GM19239 (cell line): ENCODE measurements around the gene ADAT2.

Experiments used
- DNase-seq: peaks from one replicate; pipeline ENCODE4 v3.0.0; 2011; ENCODE audit warnings: low spot score; ENCODE audit not compliant: insufficient read length
- FAIRE-seq: peaks from 2 replicates; lab custom pipeline; 2011; peaks lifted over from hg19 to GRCh38; lab: Jason Lieb, UNC

ADAT2 gene

GRCh38 chr6:143443096-143443495 is 7.4 kb downstream of the ADAT2 start:
- FAIRE-seq, result no peak
- DNase-seq, result no peak

- no peak for DNase-seq
- FAIRE-seq, result no peak
Observed at GRCh38 chr6:143441680-143442545, 8.6 kb downstream of the ADAT2 start.

GRCh38 chr6:143441010-143441409 is 9.5 kb downstream of the ADAT2 start:
- FAIRE-seq (no peak), DNase-seq (no peak)

DNA sequence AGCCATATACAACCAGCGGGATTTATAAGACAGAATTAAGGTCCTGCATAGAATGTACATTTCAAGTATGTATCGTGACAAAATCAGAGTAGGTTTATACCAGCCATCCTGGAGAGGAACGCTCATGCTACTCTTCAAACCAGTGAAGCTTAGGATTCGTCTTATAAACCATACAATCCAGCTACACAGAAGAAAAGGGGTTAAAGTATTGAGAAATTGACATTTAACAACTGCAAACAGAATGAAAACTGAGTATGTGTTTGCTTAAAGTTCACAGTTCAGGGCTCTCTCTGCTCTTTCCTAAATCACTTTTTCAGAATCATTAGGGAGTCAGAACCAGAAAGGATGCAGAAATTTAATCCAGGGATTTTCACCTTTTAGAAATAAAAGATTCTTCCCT is 17.9 kb downstream of the ADAT2 start:
- FAIRE-seq (no peak), DNase-seq (no peak)

DNA sequence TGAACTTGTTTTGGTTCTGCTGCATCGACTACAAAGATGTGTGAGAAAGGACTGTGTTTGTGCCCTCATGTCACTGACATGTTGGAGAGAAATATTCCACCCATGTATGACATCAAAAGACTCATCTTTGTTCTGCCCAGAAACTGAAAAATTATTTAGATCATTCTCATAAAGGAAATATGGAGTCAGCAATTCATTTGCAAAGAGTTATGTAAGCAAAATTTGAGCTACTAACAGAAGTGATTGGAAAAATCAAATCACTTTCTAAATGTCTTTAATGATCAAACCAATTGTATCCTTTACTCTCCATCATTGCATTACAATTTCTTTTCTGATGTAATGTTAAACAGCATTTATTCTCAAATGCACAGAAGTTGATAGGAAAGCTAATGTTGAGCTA is 19.3 kb downstream of the ADAT2 start:
- DNase-seq (no peak), FAIRE-seq (no peak)

- FAIRE-seq, result no peak
- DNase-seq, result no peak
Observed at GRCh38 chr6:143429970-143430369, 20.5 kb downstream of the ADAT2 start.

GRCh38 chr6:143427109-143427817 is 23.2 kb downstream of the ADAT2 start:
- DNase-seq (peak; percentile 40), FAIRE-seq (peak; percentile 68)

DNA sequence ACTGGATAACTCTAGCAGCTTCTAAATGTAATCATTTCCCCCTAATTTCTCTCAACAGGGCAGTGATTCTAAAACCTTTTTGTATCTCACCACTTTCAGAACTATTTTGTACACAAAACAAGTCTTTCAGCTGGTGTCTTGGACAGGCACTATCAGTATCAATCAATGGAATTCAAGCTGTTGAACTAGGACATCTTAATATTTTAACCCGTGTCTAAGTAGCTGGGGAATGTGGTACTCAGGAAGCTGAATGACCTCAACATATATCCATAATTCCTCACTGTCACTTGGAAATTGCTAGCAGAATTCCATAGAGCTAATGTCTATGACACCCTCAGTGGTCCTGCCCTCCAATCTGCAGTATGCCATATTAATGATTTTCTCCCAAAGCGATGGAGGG is 24.5 kb downstream of the ADAT2 start:
- FAIRE-seq, result no peak
- no peak for DNase-seq

GRCh38 chr6:143419526-143419925 is 31.0 kb downstream of the ADAT2 start:
- FAIRE-seq, result no peak
- no peak for DNase-seq

GRCh38 chr6:143414769-143415168 is 35.7 kb downstream of the ADAT2 start:
- FAIRE-seq (no peak), DNase-seq (no peak)

- no peak for DNase-seq
- no peak for FAIRE-seq
Observed at GRCh38 chr6:143410859-143411270, 39.6 kb downstream of the ADAT2 start.

DNA sequence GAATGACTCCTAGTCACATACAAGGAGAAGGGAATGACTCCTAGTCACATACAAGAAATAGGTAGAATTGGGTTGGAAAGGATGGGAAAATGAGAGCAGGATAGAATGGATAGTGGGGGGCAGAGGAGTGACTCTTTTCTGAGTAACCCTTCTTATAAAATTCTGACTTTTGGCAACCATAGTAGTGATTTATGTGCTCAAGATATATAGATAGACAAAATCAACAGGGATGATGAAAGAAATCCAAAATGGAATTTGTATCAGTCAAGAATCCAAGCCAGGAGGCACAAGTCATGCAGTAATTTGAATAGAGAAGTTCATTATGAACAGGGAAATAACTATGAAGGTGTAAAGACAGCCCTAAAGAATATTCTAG is 41.7 kb downstream of the ADAT2 start:
- DNase-seq (no peak), FAIRE-seq (no peak)

DNA sequence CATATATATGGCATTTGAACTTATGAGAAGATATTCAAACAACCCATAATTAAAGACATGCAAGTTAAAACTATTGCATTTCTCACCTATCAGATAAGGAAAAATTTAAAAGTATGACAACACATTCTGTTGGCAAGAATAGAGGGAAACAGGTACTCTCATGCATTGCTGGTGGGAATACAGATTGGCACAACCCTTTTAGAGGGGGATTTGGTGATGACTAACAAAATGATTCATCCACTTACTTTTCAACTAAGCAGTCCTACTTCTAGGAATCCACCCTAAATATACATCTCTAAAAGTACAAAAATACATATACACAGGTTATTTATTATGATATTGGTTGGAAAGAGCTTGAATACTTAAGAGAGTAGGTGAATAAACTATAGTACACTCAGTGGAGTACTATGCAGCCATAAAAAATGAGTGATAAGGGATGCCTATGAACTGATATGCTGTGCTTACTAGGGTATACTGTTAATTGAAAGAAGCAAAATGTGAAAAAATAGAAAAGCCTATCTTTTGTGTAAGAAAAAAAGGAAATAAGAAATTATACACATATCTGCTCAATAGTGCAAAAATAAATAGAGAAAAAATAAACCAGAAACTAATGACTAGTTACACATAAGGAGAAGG is 42.2 kb downstream of the ADAT2 start:
- DNase-seq (no peak), FAIRE-seq (no peak)

DNA sequence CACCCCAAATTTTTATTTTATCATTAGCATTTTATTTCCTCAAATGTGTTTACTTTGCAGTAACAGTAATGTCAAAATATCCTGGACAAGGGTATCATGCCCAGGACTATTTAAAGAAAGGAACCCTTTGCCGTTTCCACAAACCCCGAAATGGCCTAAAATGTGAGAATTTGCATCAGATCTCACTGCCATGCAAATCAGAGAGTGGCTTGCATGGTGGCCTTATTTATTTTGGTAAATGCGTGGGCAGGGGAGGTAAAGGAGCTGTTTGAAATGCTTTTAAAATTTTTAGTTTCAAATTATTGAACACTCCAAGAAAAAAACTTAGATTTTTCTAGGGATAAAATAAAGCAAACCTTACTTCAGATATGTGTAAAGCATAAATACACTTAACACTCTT is 43.8 kb downstream of the ADAT2 start:
- DNase-seq (no peak), FAIRE-seq (no peak)

DNA sequence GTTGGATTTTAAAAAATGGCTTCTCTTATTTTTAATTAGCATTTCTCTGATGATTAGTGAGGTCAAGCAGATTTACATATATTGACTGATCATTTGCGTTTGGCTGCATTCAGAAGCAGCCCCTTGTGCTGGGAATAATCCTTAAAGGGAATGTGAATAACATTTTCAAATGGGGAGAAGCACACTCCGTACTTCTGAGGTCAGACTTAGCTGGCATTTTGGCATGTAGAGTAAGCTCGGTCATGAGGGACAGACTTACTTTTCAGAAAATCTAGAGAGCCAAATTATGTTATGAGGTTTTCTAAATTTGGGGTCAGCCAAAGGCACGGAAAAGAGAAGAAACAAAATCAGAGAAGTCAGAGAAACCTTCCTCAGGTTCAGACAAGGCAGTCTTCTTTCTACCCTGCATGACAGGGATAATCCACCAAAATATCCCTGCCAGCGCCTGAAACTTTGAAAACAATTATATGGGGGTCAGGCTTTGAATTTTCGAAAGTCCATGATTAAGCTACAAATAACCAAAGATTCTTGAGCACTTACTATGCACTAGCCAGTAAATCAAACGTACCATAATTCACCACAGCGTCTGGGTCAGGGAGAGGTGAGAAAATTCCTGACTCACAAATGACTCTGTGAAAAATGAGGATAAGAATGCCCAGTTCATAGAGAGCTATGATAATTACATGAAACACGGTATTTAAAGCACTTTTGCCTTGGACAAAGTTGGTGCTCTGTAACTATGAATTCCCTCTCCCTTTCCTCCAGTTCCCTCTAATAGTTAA is 44.9 kb downstream of the ADAT2 start:
- DNase-seq (no peak), FAIRE-seq (no peak)

DNA sequence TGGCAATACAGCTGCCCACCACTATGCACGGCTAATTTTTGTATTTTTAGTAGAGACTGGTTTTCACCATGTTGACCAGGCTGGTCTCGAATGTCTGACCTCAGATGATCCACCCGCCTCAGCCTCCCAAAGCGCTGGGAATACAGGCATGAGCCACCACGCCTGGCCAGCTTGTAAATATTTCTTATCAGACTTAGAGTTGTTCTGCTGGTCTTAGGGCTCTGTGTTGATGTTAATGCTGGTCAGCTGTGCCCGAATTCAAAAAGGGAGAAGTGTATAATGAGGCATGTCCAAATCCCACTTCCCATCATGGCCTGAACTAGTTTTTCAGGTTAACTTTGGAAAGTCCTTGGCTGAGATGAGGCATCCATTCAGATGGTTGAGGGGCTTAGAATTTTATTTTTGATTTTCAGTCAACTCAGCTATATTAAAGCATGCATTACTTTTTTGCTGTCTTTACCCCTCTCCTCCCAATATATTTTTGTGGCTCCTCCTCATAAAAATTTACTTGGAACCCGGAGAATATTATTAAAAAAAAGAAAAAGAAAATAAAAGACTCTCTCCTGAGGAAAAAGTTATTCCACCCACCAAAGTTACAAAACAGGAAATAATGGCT is 47.7 kb downstream of the ADAT2 start:
- no peak for DNase-seq
- no peak for FAIRE-seq

DNA sequence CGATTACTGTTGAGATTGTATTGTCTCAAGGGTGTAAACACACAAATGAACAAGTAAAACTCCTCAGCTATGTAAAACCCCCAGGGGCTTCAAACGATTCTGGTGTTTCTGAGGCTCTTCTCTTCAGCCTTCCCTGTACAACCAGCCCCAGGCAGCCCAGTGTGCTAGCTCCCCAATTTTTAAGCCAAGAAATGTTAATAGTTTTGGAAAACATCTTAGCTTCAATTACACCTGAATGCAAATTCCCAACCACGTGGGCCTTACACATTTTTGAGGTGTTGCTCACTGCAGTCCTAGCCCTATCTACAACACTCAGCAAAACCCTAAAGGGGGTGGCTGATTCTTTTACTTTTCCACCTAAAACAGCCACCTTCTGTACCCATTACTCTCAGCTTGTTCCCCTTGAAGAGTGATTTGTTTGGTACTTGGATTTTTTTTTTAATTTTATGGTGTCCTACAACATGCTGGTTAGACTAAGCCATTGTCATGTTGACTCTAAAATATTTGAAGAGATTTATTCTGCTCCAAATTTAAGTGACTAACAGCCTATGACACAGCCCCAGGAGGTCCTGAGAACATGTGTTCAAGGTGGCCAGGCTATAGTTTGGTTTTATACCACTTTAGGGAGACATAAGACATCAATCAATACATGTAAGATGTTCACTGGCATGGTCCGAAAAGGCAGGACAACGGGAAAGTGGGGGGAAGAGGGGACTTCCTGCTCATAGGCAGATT is 48.7 kb downstream of the ADAT2 start:
- DNase-seq, result no peak
- no peak for FAIRE-seq

DNA sequence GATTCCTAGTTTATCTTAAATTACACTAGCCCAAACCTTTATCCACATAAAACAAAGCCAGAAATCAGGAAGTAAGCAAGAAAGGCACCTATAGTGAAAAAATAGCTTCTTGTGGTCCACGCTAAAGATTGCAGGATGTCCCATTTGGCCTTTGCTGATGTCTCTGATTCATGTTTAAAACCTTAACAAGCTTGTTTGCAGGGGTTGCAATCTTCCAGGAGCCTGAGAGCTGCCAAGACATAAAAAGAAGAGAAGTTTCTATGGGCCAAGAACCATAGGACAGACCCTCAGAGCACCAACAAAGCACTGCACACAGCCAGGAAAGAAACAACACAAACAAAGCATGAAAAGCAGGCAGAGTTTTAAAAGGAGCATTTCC is 49.4 kb downstream of the ADAT2 start:
- DNase-seq (no peak), FAIRE-seq (peak; percentile 63)

- FAIRE-seq (no peak), DNase-seq (no peak)
Observed at GRCh38 chr6:143400258-143401067, 50.0 kb downstream of the ADAT2 start.
